K562 (cell line): Measurements from ENCODE around the gene SGPL1. TPM values are rescaled to one million over a fixed set of nuclear protein-coding genes. Genes with fewer than 3 reads are reported as not detected.
A peak's percentile ranks its signal among the peaks of the same experiment; 100 is the strongest.

Experiments
- ARID2 ChIP-seq: fragments of 450-650 bp; IDR thresholded peaks from 2 replicates; pipeline ENCODE4 v1.6.1; 2017; ENCODE audit warnings: antibody characterized with exemption, mild to moderate bottlenecking
- ATF2 ChIP-seq: sonication (generic); formaldehyde crosslinking; IDR thresholded peaks from 2 replicates; pipeline ENCODE4 v1.8.1; 2022; ENCODE audit warnings: missing genetic modification reagents
- BCOR ChIP-seq: fragments of 450-650 bp; IDR thresholded peaks from 2 replicates; pipeline ENCODE4 v1.6.1; 2016
- EP400 ChIP-seq: fragments of 450-650 bp; IDR thresholded peaks from 2 replicates; pipeline ENCODE4 v1.6.1; 2017; ENCODE audit warnings: antibody characterized with exemption, mild to moderate bottlenecking, moderate library complexity
- FOXP1 ChIP-seq: sonication (generic); formaldehyde crosslinking; IDR thresholded peaks from 2 replicates; pipeline ENCODE4 v1.8.0; 2022; ENCODE audit warnings: mild to moderate bottlenecking, missing genetic modification reagents
- HES1 ChIP-seq: fragments of 450-650 bp; IDR thresholded peaks from 2 replicates; pipeline ENCODE4 v1.6.1; 2016; ENCODE audit warnings: low read depth, mild to moderate bottlenecking, moderate library complexity
- HNRNPLL ChIP-seq: fragments of 200-400 bp; formaldehyde crosslinking; IDR thresholded peaks from 2 replicates; pipeline ENCODE4 v1.6.1; 2017; ENCODE audit warnings: low read length, low read depth, mild to moderate bottlenecking; ENCODE audit not compliant: poor library complexity, severe bottlenecking
- MAX ChIP-seq: sonication (generic); formaldehyde crosslinking; IDR thresholded peaks from 2 replicates; pipeline ENCODE4 v1.9.0; 2022; ENCODE audit warnings: mild to moderate bottlenecking, missing genetic modification reagents
- MYNN ChIP-seq, 2 experiments: sonication (generic); formaldehyde crosslinking in 1 of 2; IDR thresholded peaks; 2 replicates each; pipeline versions ENCODE4 v1.5.0 to v1.6.1; 2016 to 2020; ENCODE audit warnings: antibody characterized with exemption in 1 of 2, missing genetic modification reagents in 1 of 2
- NRF1 ChIP-seq, 2 experiments: fragments of 450-650 bp; IDR thresholded peaks in 1 of 2; conservative IDR thresholded peaks in 1 of 2; 2 replicates each; pipeline ENCODE4 v1.6.1; 2014; ENCODE audit warnings: mild to moderate bottlenecking in 2 of 2
- SMC3 ChIP-seq: conservative IDR thresholded peaks from 2 replicates; pipeline ENCODE4 v1.6.1; 2011; ENCODE audit warnings: low read depth, low read length, improper control_type of control experiment; ENCODE audit not compliant: insufficient read depth
- SNIP1 ChIP-seq: fragments of 450-650 bp; IDR thresholded peaks from 2 replicates; pipeline ENCODE4 v1.7.1; 2017; ENCODE audit warnings: low read depth, mild to moderate bottlenecking
- SNRNP70 ChIP-seq: fragments of 200-400 bp; formaldehyde crosslinking; optimal IDR thresholded peaks from 2 replicates; pipeline ENCODE3; 2017; ENCODE audit warnings: low read depth, low read length
- SP1 ChIP-seq: sonication (generic); formaldehyde crosslinking; IDR thresholded peaks from 2 replicates; pipeline ENCODE4 v1.8.1; 2022; ENCODE audit warnings: mild to moderate bottlenecking, missing genetic modification reagents
- YY1 ChIP-seq, 3 experiments: IDR thresholded peaks; 2 replicates each; pipeline ENCODE4 v1.6.1; 2011; ENCODE audit warnings: low read length in 2 of 3, mild to moderate bottlenecking in 2 of 3, moderate library complexity in 2 of 3, borderline replicate concordance in 1 of 3, control low read depth in 1 of 3, low read depth in 1 of 3; ENCODE audit not compliant: insufficient read depth in 3 of 3, insufficient replicate concordance in 2 of 3, control insufficient read depth in 1 of 3, insufficient read length in 1 of 3; ENCODE audit errors: extremely low read depth in 1 of 3
- ZBTB7A ChIP-seq: IDR thresholded peaks from 2 replicates; pipeline ENCODE4 v1.6.1; 2011; ENCODE audit warnings: low read depth, mild to moderate bottlenecking, low read length, moderate library complexity, borderline replicate concordance; ENCODE audit not compliant: control insufficient read depth
- ZNF224 ChIP-seq: sonication (generic); formaldehyde crosslinking; IDR thresholded peaks from 2 replicates; pipeline ENCODE4 v1.8.0; 2022; ENCODE audit warnings: mild to moderate bottlenecking, missing genetic modification reagents
- ZNF449 ChIP-seq: fragments of 250-450 bp; sonication (Bioruptor Pico); IDR thresholded peaks from 2 replicates; pipeline ENCODE4 v1.8.0; 2022; ENCODE audit warnings: moderate library complexity, mild to moderate bottlenecking, inconsistent platforms
- polyA plus RNA-seq, 8 experiments: library from polyadenylated mRNA; depleted of rRNA in 4 of 8; stranded (reverse) in 5 of 8; unstranded in 3 of 8; fragments of >200 nt; fragmentation: Nextera tagmentation in 2 of 8; fragmentation: Illumina TruSeq in 1 of 8; extraction: Ambion mirVana in 2 of 8; extraction: Trizol in 1 of 8; gene quantifications; 2 replicates each; pipeline versions ENCODE4 v1.2.1 to v1.2.3, GENCODE V29; 2011 to 2014; ENCODE audit warnings: inconsistent platforms in 1 of 8, missing spikeins in 1 of 8
- total RNA-seq, 7 experiments: library from RNA; depleted of rRNA in 6 of 7; stranded (reverse); fragments of >200 nt in 6 of 7; fragmentation: Illumina TruSeq in 2 of 7; extraction: Trizol in 2 of 7; gene quantifications; 2 replicates each; pipeline versions ENCODE4 v1.2.1 to v1.2.3, GENCODE V29; 2011 to 2021; ENCODE audit warnings: low replicate concordance in 1 of 7

The SGPL1 gene
- total and polyA plus RNA-seq, 9 of the 15 experiments (the other 6 are each of a cell fraction or from before 2014, with no cell fraction given): 6.0 to 18.0 (median 8.7) TPM

GRCh38 chr10:70925377-70926225, 109.9 kb downstream of the SGPL1 start (continued):
- TF ChIP-seq SP1 (no peak), MAX (CRISPR knock-in tag) (0 out of 2 replicates have a peak, but pooled peaks have one; percentile 14), FOXP1 (CRISPR knock-in tag) (0 out of 2 replicates have a peak, but pooled peaks have one; percentile 45), YY1 (IDR thresholded peaks at IDR 0.05; ENCODE audit: borderline replicate concordance in 1 of 3, control insufficient read depth in 1 of 3, extremely low read depth in 1 of 3, insufficient read depth in 3 of 3, insufficient read length in 1 of 3, insufficient replicate concordance in 2 of 3, low read depth in 1 of 3, low read length in 2 of 3) (peak in 2 of 3 experiments; percentile 19 to 20), SMC3 (peak; percentile 93), SNIP1 (no peak), ZNF224 (CRISPR knock-in tag) (no peak), NRF1 (conservative IDR thresholded peaks at IDR 0.05 in 1 of 2, IDR thresholded peaks at IDR 0.05 in 1 of 2) (no peak), ARID2 (0 out of 2 replicates have a peak, but pooled peaks have one; percentile 15), SNRNP70 (no peak), BCOR (peak; percentile 43; the same call in 1 of the 2 replicates), MYNN (IDR thresholded peaks at IDR 0.05) (no peak), MYNN (CRISPR knock-in tag; IDR thresholded peaks at IDR 0.05) (no peak), ZBTB7A (peak; percentile 43; the same call in 1 of the 2 replicates), ZNF449 (CRISPR knock-in tag) (no peak), EP400 (no peak), HNRNPLL (peak; percentile 15), ATF2 (CRISPR knock-in tag) (no peak), HES1 (no peak)
